GM19035 (cell line): ENCODE data around the gene CDCA3.

Experiments
- ATAC-seq: cut with Tn5 transposase; IDR thresholded peaks from one replicate; pipeline ENCODE4 v1.9.1; 2021; ENCODE audit not compliant: unreplicated experiment

CDCA3 gene

DNA sequence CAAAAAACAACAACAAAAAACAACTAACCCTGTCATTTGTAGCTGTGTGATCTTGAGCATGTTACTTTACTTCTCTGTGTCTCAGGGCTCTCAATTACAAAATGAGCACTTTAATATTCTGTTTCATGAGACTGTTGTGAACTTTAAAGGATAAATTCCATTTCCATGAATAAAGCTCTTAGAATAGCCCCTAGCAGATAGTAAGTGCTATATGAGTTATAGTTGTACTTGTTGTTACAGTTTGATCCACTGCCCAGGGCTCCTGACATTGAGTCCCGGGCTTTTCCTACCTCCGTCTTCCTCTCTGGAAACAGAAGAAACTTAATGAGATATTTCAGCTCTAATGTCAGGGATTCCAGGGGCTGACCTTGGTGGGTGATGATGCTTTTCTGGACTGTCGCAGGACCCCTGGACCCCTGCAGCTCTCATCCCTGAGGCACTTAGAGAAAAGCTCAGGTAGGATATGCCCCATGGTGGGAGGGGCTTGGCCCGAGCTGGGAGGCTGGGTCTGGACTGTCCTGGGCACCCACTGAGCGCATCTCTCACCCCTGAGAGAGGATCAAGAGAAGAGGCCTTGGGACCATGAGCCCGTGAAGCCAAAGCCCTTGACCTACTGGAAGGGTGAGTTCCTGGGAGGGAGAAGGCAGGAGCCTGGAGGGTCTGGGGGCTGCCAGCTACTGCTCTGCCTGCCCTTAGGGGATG lies 17.7 kb downstream of the CDCA3 start:
- no peak for ATAC-seq

DNA sequence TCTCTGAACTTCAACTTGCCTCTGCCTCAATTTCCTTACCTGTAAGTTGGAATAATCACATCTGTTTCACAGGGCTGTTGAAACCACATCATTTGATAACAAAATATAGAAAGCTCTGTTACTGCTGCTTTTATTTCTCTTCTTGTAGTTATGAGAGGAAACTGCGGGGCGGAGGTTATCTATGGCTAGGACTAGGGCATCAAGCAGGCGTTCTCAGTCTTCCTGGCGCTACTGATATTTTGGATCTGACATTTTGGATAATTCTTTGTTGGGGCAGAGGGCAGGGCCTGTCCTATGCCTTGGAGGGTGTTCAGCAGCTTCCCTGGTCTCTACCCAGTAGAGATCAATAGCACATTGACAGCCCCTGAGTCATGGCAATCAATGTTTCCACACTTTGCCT lies 19.0 kb downstream of the CDCA3 start:
- ATAC-seq: no peak

DNA sequence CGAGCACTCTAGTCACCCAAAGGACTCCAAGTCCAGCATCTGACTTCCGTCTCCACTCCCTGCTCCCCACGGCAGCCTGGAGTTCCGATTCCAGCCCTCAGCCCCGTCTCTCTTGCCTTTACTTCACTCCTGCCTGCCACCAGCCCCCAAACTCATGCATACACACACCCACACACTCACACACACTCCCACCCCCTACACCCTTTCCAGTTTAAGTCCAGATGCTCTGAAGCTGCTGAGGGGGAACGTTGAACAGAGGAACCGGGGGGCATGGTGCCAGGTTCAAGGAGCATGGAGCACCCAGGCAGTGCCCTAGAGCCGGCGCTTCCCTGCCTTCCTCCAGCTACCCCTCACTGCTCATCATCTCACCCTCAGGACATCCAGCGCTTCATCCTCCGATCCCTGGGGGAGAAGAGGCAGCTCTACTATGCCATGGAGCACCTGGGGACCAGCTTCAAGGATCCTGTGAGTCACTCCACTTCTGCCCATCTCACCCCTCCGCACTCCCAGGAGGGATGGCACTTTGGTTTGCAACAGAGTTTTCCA lies 19.6 kb downstream of the CDCA3 start:
- ATAC-seq: no peak

DNA sequence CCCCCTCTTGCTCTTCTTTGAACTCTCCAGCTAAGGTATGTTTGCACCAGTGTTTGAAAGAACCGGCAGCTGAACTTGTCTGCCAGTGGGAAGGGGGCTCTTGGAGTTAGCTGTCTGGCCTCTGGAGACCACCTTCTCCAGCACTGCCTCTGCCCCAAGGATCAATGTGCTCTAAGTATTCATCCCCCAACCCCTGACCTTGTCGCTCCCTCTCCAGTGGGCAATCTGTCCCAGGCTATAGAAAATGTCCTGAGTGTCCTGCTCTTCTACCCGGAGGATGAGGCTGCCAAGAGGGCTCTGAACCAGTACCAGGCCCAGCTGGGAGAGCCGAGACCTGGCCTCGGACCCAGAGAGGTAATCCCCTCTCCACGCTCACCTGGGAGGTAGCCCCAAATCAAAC lies 20.1 kb downstream of the CDCA3 start:
- no peak for ATAC-seq

DNA sequence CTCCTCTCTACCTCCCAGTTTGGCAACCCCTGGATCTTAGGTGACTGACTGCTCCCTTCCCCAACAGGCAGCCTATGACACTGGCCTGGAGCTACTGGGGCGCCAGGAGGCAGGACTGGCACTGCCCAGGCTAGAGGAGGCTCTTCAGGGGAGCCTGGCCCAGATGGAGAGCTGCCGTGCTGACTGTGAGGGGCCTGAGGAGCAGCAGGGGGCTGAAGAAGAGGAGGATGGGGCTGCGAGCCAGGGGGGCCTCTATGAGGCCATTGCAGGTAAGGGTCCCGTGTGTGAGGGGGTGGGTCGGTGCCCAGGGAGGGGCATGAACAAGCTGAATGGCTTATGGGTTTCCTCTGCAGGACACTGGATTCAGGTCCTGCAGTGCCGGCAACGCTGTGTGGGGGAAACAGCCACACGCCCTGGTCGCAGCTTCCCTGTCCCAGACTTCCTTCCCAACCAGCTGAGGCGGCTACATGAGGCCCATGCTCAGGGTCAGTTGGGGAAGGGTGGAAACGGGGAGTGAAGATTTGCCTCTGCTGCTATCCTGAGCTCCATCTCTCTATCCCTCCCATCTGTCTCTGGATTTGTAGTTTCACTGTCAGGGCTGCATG lies 20.7 kb downstream of the CDCA3 start:
- no peak for ATAC-seq

DNA sequence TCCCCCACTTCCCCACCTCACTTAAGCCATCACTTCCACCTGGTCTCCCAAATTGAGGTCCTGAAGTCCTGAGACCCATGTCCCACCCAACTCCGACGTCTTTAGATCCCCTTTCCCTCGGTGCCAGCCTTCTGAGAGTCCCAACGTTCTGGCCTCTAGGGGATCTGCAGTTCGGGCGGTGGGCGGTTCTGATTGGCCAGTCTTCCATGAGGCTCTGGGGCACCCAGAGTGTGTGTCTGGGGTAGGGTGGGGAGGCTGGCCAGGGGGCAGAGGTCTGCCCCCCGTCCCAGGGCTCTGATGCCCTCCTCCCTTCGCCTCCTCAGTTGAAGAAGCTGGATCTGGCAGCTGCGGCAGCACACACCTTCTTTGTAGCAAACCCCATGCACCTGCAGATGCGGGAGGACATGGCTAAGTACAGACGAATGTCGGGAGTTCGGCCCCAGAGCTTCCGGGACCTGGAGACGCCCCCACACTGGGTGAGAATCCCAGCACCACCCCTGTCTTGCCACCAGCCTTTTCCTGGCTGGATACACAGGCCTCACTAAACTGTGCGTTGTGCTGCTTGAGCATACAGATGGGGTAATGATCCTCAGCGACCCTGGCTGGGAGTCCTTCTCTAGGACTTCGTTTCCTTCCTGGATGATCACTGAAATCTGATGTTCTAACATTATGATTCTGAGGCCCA lies 21.4 kb downstream of the CDCA3 start:
- no peak for ATAC-seq

DNA sequence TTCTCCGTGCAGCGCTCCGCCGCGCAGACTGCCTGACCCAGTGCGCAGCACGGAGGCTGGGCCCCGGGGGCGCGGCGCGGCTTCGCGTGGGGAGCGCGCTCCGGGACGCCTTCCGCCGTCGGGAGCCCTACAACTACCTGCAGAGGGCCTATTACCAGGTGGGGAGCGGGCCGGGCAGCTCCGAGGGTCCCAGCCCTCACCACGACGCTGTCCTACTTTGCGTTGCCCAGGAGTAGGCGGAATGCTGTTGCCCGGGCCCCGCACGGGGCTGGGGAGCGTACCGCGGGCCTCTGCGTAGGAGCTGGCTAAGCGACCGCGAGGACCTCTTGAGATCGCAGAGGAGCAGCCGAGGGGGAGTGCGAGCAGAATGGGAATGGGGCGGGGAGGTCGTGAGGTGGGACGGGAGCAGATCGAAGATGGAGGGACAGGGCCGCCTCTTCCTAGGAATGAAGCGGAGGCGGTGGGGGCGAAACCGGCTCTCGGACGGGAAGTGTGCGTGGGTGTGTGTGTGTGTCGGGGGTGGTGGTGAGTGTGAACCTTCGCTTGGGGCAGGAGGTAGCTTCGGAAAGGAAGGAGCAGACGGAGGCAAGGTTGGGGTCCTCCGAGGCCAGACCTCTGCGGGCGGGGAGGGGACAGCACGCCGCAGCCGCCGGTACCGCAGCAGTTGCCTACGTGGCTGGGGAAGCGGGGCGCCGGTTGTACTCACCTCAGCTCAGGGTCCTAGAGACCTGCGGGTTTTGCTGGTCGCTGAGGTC lies 22.1 kb downstream of the CDCA3 start:
- ATAC-seq: no peak

DNA sequence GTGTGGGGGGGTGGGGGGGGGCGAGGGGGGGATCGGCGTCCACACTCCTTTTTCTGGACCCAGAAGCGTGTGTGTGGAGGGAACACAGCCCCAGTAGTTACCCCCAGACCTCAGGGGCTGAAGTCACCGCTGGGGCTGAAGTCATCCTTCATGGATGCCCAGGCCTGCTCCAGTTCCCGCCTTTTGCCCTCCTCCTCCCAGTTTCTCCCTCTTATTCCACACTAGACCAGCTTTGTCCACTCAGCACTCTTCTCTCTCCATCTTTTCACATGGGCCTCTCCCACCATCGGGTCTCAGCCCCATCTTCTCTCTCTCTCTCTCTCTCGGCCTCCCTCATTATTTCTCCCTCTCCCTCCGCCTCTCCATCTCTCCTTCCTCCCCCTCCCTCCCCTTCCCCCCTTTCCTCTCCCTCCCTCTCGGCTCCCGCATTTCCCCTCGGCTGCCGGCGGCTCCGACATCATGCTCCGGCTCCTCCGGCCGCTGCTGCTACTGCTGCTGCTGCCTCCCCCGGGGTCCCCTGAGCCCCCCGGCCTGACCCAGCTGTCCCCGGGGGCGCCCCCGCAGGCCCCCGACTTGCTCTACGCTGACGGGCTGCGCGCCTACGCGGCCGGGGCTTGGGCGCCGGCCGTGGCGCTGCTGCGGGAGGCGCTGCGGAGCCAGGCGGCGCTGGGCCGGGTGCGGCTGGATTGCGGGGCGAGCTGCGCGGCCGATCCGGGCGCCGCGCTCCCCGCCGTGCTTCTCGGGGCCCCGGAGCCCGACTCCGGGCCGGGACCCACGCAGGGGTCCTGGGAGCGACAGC lies 22.9 kb downstream of the CDCA3 start, which contains the start of gene P3H3:
P3H3 (plus strand) TSS at position 426 of the 799 bp plus-strand sequence; CDS start at position 460, 34 bp downstream.
- no peak for ATAC-seq

DNA sequence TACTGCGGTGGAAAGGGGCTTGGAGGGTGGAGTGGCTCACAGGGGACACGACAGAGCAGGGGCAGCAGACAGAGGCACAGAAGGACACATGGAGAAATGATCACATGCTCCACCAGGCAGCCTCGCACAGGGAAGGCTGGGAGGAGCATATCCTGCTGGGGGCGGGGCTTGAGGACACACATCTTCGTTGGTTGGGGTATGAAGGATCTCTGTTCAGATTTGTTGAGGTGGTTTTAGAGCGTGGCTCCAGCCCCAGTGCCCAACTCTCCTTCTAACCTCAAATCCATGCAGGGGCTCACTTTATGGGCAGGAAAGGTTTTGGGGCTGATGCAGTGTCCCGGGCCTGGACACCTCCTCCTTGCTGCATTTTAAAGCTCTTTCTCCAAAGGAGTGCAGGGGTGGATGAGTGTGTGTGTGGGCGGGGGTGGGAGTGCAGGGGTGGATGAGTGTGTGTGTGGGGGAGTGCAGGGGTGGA lies 23.6 kb downstream of the CDCA3 start:
- ATAC-seq: no peak

DNA sequence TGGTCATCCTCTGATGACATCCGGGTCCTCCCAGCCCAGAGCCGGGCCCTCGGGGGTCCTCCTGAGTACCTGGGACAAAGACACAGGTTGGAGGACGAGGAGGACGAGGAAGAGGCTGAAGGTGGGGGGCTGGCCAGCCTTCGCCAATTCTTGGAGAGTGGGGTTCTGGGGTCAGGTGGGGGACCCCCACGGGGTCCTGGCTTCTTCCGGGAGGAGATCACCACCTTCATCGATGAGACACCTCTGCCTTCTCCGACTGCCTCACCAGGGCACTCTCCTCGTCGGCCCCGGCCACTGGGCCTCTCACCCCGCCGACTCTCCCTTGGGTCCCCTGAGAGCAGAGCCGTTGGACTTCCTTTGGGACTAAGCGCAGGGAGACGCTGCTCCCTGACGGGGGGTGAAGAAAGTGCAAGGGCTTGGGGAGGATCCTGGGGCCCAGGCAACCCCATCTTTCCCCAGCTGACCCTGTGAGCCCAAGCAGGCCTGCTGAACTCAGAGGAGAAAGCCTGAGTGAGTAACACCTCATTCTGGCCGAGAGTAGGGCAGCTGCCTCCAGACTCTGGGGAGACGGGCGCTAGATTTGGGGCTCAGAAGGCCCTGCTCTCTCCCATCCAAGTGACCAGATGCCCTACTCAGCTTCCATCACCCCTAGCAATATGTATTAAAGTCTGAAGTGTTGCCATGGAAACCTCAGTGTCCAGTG lies 24.2 kb downstream of the CDCA3 start:
- ATAC-seq: no peak

DNA sequence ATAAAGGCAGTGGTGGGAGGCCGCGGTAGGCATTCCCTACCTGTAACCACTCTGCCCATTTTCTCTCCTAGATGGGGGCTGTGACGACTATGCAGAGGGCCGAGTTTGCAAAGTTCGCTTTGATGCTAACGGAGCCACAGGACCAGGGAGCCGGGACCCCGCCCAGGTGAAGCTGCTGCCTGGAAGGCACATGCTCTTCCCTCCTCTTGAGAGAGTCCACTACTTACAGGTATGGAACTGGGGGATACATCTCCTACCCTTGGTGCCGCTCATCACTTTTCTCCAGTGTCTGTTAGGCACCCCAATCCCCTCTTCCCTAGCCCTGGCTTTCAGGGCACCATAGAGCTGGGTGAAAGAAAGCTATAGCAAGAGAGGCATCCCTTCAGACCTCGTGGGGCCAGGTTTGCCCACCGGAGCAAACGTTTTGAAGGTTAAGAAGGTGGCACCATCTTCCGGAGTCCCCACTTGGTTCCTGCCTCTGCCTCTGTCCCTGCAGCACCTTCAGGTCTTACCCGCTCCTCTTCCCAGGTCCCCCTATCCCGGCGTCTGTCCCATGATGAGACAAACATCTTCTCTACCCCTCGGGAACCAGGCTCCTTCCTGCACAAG lies 24.9 kb downstream of the CDCA3 start:
- ATAC-seq: no peak

DNA sequence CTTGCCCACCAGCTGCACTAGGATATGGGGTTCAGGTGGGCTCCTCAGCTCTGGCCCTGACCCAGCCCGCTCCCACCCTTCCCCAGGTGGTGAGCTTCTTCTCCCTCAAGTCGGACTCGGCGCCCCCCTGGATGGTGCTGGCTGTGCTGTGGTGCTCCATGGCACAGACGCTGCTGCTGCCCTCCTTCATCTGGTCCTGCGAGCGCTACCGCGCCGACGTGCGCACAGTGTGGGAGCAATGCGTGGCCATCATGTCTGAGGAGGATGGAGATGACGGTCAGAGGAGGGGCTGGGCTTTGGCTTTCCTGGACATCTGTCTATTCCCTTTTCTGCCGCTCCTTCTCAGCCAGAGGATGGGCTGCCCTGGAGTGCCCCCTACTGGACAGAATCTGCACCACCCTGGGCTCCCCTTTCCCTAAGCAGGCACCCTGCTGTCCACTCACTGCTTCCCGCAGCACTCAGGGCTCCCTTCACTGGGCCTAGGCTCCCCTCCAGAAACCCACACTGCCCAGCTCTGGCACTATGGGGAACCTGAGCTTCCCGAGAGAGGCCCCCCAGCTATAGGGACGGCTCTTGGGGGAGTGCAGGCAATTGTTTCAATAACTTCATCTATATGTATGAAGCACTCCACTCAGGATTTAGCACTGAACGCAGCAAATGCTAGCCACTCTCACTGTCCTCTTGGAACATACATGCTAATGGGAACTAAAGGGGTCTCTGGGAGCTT lies 25.5 kb downstream of the CDCA3 start:
- no peak for ATAC-seq

DNA sequence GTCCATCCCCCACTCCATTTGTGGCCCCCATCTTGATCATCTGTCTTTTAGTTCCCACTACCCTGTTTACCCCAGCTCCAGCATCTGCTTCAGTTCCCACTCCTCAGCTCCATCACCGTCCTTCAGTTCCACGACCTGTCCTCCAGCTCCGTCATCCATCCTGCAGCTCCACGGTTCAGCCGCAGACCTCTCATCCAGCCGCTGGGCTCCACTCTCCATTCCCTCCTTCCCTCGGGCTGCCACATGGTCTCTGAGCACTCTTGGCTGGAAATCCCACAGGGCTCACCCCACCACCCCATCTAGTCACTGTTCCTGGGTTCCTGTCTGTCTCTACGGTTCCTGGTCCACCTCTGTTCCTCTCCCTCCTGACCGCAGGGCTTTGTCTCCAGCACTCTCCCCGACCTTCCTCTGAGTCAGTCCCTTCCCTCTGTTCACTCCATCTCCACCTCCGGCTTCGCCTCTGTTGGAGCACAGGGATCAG lies 26.1 kb downstream of the CDCA3 start:
- no peak for ATAC-seq

DNA sequence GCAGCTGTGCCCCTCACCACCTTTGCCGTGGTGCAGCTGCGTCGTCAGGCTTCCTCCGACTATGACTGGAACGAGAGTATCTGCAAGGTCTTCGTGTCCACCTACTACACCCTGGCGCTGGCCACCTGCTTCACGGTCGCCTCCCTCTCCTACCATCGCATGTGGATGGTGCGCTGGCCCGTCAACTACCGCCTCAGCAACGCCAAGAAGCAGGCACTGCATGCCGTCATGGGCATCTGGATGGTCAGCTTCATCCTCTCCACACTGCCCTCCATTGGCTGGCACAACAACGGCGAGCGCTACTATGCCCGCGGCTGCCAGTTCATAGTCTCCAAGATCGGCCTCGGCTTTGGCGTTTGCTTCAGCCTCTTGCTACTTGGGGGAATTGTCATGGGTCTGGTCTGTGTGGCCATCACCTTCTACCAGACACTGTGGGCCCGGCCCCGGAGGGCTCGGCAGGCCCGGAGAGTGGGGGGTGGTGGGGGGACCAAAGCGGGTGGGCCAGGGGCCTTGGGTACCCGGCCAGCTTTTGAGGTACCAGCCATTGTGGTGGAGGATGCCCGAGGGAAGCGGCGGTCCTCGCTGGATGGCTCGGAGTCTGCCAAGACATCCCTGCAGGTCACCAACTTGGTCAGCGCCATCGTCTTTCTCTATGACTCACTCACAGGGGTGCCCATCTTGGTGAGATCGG lies 26.9 kb downstream of the CDCA3 start:
- no peak for ATAC-seq

DNA sequence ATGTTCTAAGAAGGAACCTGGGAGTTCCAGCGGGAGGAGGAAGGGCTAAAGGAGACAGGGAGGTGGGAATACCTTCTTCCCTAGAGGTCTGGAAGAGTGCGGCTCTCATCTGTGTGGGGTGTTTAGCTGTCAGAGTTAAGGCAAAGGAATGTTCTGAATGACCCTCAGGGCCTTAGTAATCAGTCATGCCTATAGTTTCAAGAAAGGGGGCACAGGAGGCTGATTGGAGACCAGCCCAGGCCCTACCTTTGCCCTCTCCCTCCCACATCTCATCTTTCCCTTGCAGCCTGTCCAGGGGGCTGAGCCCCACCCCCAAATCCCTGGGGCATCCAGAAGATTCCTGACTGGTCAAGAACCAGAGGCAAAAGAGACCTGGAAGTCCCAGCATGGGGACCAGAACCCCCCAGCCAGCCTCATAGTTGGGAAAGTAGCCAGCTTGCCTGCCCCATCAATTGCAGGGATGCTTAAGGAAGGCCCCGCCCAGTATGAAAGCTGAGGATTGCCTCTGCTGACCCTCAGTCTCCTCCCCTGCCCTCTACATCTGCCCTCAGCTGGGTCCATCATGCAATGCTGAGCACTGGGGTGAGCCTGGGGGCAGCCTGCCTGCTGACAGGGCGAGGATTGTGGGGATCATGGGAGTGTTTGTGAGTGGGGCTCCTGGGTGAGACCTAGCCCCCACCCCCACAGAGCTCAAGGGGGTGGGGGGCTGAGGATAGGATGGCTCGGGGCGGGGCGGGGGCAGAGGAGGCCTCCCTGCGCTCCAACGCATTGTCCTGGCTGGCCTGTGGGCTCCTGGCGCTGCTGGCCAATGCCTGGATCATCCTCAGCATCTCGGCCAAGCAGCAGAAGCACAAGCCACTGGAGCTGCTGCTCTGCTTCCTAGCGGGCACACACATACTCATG lies 27.7 kb downstream of the CDCA3 start:
- ATAC-seq: no peak

DNA sequence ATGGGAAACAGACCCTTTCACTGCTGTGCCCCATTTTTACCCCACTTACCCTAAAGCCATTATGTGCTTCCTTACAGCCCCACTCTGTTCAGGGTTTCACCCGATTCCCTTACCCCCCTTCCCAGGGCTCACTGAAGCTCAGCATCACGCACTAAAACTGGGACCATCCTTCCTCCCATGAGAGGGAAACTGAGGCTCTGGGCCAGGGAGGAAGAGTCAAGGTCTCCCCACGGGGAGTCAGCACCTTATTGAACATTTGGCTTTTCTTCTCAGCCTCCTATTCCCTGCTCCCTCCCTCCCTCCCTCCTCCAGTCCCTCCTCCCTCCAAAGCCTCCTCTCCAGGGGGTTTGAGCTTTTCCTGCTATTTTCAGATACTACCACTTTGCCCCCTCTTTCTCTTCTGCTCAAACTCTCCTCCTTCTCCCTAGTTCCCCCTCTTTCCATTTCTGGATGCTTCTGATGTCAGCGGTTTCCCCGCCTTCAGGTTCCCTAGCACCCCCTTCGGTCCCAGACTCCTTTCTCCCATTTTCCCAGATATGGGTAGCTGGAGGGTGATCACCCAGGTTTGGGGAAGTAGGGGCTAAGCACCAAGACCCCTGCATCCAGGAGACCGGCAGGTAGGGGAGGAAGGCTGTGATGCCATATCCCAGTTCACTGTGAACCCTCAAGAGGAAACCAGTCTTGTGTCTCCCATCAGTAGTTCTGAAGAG lies 28.5 kb downstream of the CDCA3 start:
- ATAC-seq: no peak
